GM21526 (cell line): Measurements from ENCODE around the gene CEP250.

Experiments
- ATAC-seq: cut with Tn5 transposase; IDR thresholded peaks from one replicate; pipeline ENCODE4 v1.9.1; 2021; ENCODE audit warnings: moderate library complexity; ENCODE audit not compliant: unreplicated experiment, low FRiP score

Gene CEP250

GRCh38 chr20:35491823-35492222, 36.4 kb downstream of the CEP250 start:
- ATAC-seq: no peak

- ATAC-seq: no peak
Observed at GRCh38 chr20:35492352-35492751, 37.0 kb downstream of the CEP250 start.

GRCh38 chr20:35496481-35496880, 41.1 kb downstream of the CEP250 start:
- ATAC-seq: no peak

- no peak for ATAC-seq
Observed at GRCh38 chr20:35497320-35497719, 41.9 kb downstream of the CEP250 start.

- no peak for ATAC-seq
Observed at GRCh38 chr20:35497780-35498189, 42.4 kb downstream of the CEP250 start.

- no peak for ATAC-seq
Observed at GRCh38 chr20:35499271-35499670, 43.9 kb downstream of the CEP250 start.

GRCh38 chr20:35502352-35502751, 47.0 kb downstream of the CEP250 start:
- peak; percentile 75 for ATAC-seq

- no peak for ATAC-seq
Observed at GRCh38 chr20:35503281-35503680, 47.9 kb downstream of the CEP250 start.

GRCh38 chr20:35503841-35504561, 48.6 kb downstream of the CEP250 start:
- ATAC-seq: no peak

GRCh38 chr20:35504751-35505150, 49.4 kb downstream of the CEP250 start:
- ATAC-seq: no peak

GRCh38 chr20:35506179-35506578, 50.8 kb downstream of the CEP250 start:
- ATAC-seq: no peak

GRCh38 chr20:35506872-35507638, 51.7 kb downstream of the CEP250 start:
- no peak for ATAC-seq

GRCh38 chr20:35508493-35509218, 53.3 kb downstream of the CEP250 start:
- no peak for ATAC-seq

GRCh38 chr20:35510951-35511735, 55.7 kb downstream of the CEP250 start:
- ATAC-seq: no peak

- no peak for ATAC-seq
Observed at GRCh38 chr20:35511814-35512420, 56.5 kb downstream of the CEP250 start.

- no peak for ATAC-seq
Observed at GRCh38 chr20:35514371-35514932, 59.1 kb downstream of the CEP250 start.

GRCh38 chr20:35515341-35515740, 59.9 kb downstream of the CEP250 start:
- ATAC-seq: no peak

GRCh38 chr20:35515949-35516645, 60.7 kb downstream of the CEP250 start:
- ATAC-seq: no peak

- no peak for ATAC-seq
Observed at GRCh38 chr20:35517125-35517524, 61.7 kb downstream of the CEP250 start.
